GM23338 (cell line): ENCODE results near the gene PARP14. TPM values are rescaled to one million over a fixed set of nuclear protein-coding genes. Genes with fewer than 3 reads are reported as not detected.

Experiments used
- CTCF ChIP-seq, 2 experiments: fragments of 200-600 bp in 1 of 2; sonication (generic) in 1 of 2; conservative IDR thresholded peaks; 2 replicates each; pipeline versions ENCODE4 v1.5.1 to v1.6.1; 2016 to 2017; ENCODE audit warnings: antibody characterized with exemption in 2 of 2, low read depth in 2 of 2, mild to moderate bottlenecking in 2 of 2, moderate library complexity in 1 of 2
- ETS1 ChIP-seq: IDR thresholded peaks from 2 replicates; pipeline ENCODE4 v1.6.1; 2016; ENCODE audit warnings: antibody characterized with exemption
- EZH2 ChIP-seq: fragments of 200-600 bp; sonication (generic); IDR thresholded peaks from one replicate; pipeline ENCODE4 v1.8.0; 2017; ENCODE audit warnings: antibody characterized with exemption, mild to moderate bottlenecking, low read depth; ENCODE audit not compliant: unreplicated experiment
- EZH2phosphoT487 ChIP-seq: fragments of 200-600 bp; sonication (generic); IDR thresholded peaks from one replicate; pipeline ENCODE4 v1.8.1; 2018; ENCODE audit warnings: antibody characterized with exemption; ENCODE audit not compliant: unreplicated experiment
- JUNB ChIP-seq: IDR thresholded peaks from one replicate; pipeline ENCODE4 v1.6.1; 2016; ENCODE audit warnings: antibody characterized with exemption; ENCODE audit not compliant: unreplicated experiment
- NANOG ChIP-seq: IDR thresholded peaks from 2 replicates; pipeline ENCODE4 v1.6.1; 2016; ENCODE audit warnings: antibody characterized with exemption, borderline replicate concordance
- POLR2AphosphoS5 ChIP-seq: IDR thresholded peaks from 2 replicates; pipeline ENCODE4 v1.6.1; 2016; ENCODE audit warnings: antibody characterized with exemption, low read depth
- STAT1 ChIP-seq: IDR thresholded peaks from one replicate; pipeline ENCODE4 v1.6.1; 2016; ENCODE audit warnings: antibody characterized with exemption; ENCODE audit not compliant: unreplicated experiment
- ZNF331 ChIP-seq: fragments of 250-450 bp; sonication (Bioruptor Pico); IDR thresholded peaks from 2 replicates; pipeline ENCODE4 v1.5.0; 2020; ENCODE audit warnings: low read depth, mild to moderate bottlenecking, moderate library complexity
- ZNF462 ChIP-seq: fragments of 250-450 bp; sonication (Bioruptor Pico); IDR thresholded peaks from 2 replicates; pipeline ENCODE4 v1.5.0; 2020; ENCODE audit warnings: mild to moderate bottlenecking, moderate library complexity
- polyA plus RNA-seq: library from polyadenylated mRNA; unstranded; fragments of >200 nt; fragmentation: Nextera tagmentation; extraction: Ambion mirVana; gene quantifications from 2 replicates; pipeline ENCODE4 v1.2.1, GENCODE V29; 2016
- total RNA-seq: library from RNA; depleted of rRNA; stranded (reverse); fragments of >200 nt; shearing (Covaris generic); gene quantifications from 2 replicates; pipeline ENCODE4 v1.2.3, GENCODE V29; 2014

Gene PARP14
- total and polyA plus RNA-seq, 2 experiments from 2014 or later, result 7.8 to 26.0 TPM

GRCh38 chr3:122766430-122766829, 85.8 kb downstream of the PARP14 start (continued):
- no peak for TF ChIP-seq ZNF462 (CRISPR knock-in tag)
- no peak for TF ChIP-seq EZH2phosphoT487
- TF ChIP-seq POLR2AphosphoS5, result no peak
- TF ChIP-seq STAT1, result no peak
- TF ChIP-seq NANOG, result no peak
- TF ChIP-seq EZH2, result no peak
- TF ChIP-seq CTCF (conservative IDR thresholded peaks at IDR 0.05; ENCODE audit: low read depth in 2 of 2), result no peak
- no peak for TF ChIP-seq JUNB
- TF ChIP-seq ZNF331 (CRISPR knock-in tag), result no peak
- no peak for TF ChIP-seq ETS1
